Heart left ventricle (tissue), 16 donors: ENCODE data around the gene HOXB7. TPM values are rescaled to one million over a fixed set of nuclear protein-coding genes. Genes with fewer than 3 reads are reported as not detected.

ENCODE experiments used
- ATAC-seq, 4 donors: fragments of 200-7000 bp; cut with Tn5 transposase; one replicate each; pipeline ENCODE4 v1.9.1; 2020 to 2022; ENCODE audit warnings: moderate library complexity in 4 of 4, mild to moderate bottlenecking in 3 of 4, moderate number of reproducible peaks in 1 of 4
- DNase-seq, 5 donors: peaks; one replicate each; pipeline ENCODE4 v3.0.0-alpha.2; 2020
- H3K27ac ChIP-seq, 12 donors: fragments of 200-600 bp; sonication (generic) in 4 of 12; one replicate each; pipeline versions ENCODE4 v1.5.0 to v1.8.0; 2016 to 2022; ENCODE audit warnings: mild to moderate bottlenecking in 2 of 12
- H3K27me3 ChIP-seq, 9 donors: fragments of 200-600 bp; sonication (generic) in 2 of 9; one replicate each; pipeline versions ENCODE4 v1.5.1 to v1.8.0; 2016 to 2022; ENCODE audit warnings: mild to moderate bottlenecking in 3 of 9
- H3K36me3 ChIP-seq, 9 donors: fragments of 200-600 bp; sonication (generic) in 2 of 9; one replicate each; pipeline versions ENCODE4 v1.5.0 to v1.8.0; 2018 to 2022; ENCODE audit warnings: mild to moderate bottlenecking in 2 of 9
- H3K4me1 ChIP-seq, 12 donors: fragments of 200-600 bp; sonication (generic) in 4 of 12; one replicate each; pipeline versions ENCODE4 v1.5.0 to v1.8.0; 2016 to 2022; ENCODE audit warnings: mild to moderate bottlenecking in 3 of 12
- H3K4me3 ChIP-seq, 12 donors: fragments of 200-600 bp; sonication (generic) in 4 of 12; one replicate each; pipeline versions ENCODE4 v1.5.0 to v1.8.0; 2017 to 2022; ENCODE audit warnings: mild to moderate bottlenecking in 9 of 12, moderate library complexity in 4 of 12
- H3K9me3 ChIP-seq, 12 donors: fragments of 200-600 bp; sonication (generic) in 4 of 12; one replicate each; pipeline versions ENCODE4 v1.5.0 to v1.8.0; 2016 to 2022; ENCODE audit warnings: mild to moderate bottlenecking in 1 of 12
- POLR2A ChIP-seq, 2 donors: fragments of 450-650 bp; IDR thresholded peaks; one replicate each; pipeline ENCODE4 v1.6.1; 2017; ENCODE audit warnings: antibody characterized with exemption in 2 of 2, mild to moderate bottlenecking in 2 of 2, moderate library complexity in 2 of 2
- WGBS, 4 donors: extraction: QIAGEN DNeasy Blood & Tissue Kit in 2 of 4; methylation state at CpG; one replicate each; pipeline versions ENCODE4 v1.1.5 to v1.1.7; 2013 to 2018; 5-methylcytosine and 5-hydroxymethylcytosine counted together
- intact Hi-C, 10 donors: fragments of 100-400 bp; cut with DNase I; formaldehyde crosslinking; loops; one replicate each; pipeline versions ENCODE4 v1.11.1 to v1.14.2; 2022
- polyA plus RNA-seq, 2 donors: library from polyadenylated mRNA; stranded (reverse); fragments of 200-250 nt; gene quantifications; one replicate each; pipeline ENCODE4 v1.2.3, GENCODE V29; 2013
- total RNA-seq, 9 donors: library from RNA; depleted of rRNA in 2 of 9; stranded (reverse); fragments of >200 nt in 2 of 9; fragmentation: NEBNext Ultra II Directional in 3 of 9; extraction: Animal tissue kit (Norgen Biotek cat#: 25700) in 3 of 9; gene quantifications; one replicate each; pipeline versions ENCODE4 v1.1.0 to v1.2.4, GENCODE V29; 2016 to 2023
- TF ChIP-seq, protein P1 (sequence below), 12 donors: fragments of 200-600 bp; sonication (generic) in 4 of 12; IDR thresholded peaks; one replicate each; pipeline versions ENCODE4 v1.5.0 to v1.8.0; 2018 to 2022; ENCODE audit warnings: antibody characterized with exemption in 12 of 12, mild to moderate bottlenecking in 5 of 12
- donor health status: ischemic (EF 13 %, LVEDD 7.1; RV severe dilation, severe dysfunction).
- donor health status: healthy with polysubstance abuse.
- donor health status: DM: no; HTN: yes; CAD: no.
- donor health status: DM: no; HTN: no; CAD: no.
- donor health status: ischemic (EF 25% LVEDD 6.9; RV normal size, moderate dysfunction).
- donor health status: ischemic (EF 25% LVEDD 5.7; RV mildly dilated, moderate dysfunction).
- donor health status: healthy.
- donor health status: DM: yes; HTN: yes; CAD: no.
- donor health status: ischemic (EF 35%, LVEDD 5.7; RV mildly dilated, moderate dysfunction).
- donor health status: nonischemic (EF 11% LVEDD 7.7; RV severe dilation, severe dysfunction).
- donor health status: DM: yes; HTN: yes; CAD: no.
- donor health status: PGD.
- donor health status: ischemic (EF 29% LVEDD 5.4; RV normal size, mild dysfunction).
- donor health status: nonischemic (EF 23%, LVEDD 6.1; RV moderate dilation, normal function).

Gene HOXB7
- total and polyA plus RNA-seq, 11 donors = 0.12 to 0.88 (median 0.40) TPM; not detected in 5

DNA sequence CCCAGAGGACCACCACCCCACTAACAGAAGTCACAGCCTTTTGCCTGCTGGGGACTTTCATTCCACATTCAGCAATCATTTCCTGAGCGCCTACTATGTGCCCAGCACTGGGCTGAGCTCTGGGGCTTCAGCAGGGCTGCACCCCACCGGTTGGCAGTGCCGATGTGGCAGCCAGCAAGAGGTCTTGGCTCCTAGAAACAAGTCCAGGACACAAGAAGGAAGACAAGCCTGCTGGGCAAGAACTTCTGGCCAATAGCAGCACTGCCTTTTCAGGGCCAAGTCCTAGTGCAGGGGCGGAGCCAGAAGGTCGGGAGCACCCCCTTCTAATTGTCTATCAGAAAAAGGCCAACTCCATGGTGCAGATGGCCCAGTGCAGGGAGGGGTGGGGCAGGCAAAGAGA lies 28.3 kb upstream of the HOXB7 start:
- no peak overlapping the region for H3K4me3 ChIP-seq
- intact Hi-C loops = no loop called here
- ATAC-seq (no peak), DNase-seq (no peak)
- no peak for TF ChIP-seq POLR2A (IDR thresholded peaks at IDR 0.05)
- TF ChIP-seq, protein P1, sequence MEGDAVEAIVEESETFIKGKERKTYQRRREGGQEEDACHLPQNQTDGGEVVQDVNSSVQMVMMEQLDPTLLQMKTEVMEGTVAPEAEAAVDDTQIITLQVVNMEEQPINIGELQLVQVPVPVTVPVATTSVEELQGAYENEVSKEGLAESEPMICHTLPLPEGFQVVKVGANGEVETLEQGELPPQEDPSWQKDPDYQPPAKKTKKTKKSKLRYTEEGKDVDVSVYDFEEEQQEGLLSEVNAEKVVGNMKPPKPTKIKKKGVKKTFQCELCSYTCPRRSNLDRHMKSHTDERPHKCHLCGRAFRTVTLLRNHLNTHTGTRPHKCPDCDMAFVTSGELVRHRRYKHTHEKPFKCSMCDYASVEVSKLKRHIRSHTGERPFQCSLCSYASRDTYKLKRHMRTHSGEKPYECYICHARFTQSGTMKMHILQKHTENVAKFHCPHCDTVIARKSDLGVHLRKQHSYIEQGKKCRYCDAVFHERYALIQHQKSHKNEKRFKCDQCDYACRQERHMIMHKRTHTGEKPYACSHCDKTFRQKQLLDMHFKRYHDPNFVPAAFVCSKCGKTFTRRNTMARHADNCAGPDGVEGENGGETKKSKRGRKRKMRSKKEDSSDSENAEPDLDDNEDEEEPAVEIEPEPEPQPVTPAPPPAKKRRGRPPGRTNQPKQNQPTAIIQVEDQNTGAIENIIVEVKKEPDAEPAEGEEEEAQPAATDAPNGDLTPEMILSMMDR (IDR thresholded peaks at IDR 0.05) = no peak
- WGBS, 4 donors = 9 to 18% (median 17%) methylated on average over 5 of the region's 5 CpGs
- H3K9me3 ChIP-seq = no peaks in the 10 kb centered on the region
- H3K27ac ChIP-seq = no peak overlapping the region
- H3K4me1 ChIP-seq = peaks cover 0 to 8% (median 2%) of the 10 kb centered on the region in 12 donors
- peaks cover 82 to 100% (median 97%) of the 10 kb centered on the region in 9 donors for H3K27me3 ChIP-seq
- no peaks in the 10 kb centered on the region for H3K36me3 ChIP-seq

DNA sequence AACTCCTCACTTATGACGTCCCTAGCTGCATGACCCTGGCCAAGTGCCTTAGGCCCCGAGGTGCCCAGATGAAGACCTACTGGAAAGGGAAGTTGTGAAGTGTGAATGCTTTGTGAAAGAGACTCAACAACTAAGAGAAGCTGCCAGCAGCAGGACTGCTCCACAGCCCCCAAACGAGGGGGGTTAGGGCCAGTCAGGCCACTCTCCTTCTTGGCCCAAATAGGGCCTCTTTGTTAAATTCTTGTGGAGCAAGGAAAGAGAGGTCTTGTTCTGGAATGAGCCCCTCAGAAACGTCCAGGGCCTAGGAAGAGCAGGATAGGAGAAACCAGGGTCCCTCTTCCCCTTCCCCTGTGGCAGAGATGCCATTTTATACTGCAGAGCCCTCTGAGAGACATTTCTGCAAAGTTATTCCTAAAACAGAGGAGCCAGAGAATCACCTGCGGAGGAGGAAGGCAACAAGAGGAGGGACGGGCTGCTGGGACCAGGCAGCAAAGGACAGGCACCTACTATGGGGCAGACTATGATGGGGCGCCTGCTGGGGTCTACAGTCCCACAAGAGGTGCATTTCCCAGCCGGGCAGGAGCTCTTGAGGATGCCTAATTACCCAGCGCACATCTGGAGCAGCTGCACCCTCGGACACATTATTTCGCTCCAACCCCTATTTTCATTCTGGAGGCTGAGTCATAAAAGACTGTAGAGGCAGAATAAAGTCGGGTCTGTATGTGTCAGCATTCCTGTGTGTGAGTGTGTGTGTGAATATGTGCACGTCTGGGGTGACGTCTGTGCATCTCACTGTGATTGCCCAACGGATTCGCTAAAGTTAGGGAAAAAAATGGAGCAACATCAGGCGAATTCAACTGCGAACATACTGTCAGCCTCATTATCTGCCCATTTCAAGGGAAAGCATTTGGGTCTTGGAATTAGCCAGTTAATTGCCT lies 26.8 kb upstream of the HOXB7 start:
- Histone ChIP-seq H3K4me3 (no peak overlapping the region), H3K36me3 (no peaks in the 10 kb centered on the region), H3K27ac (no peak overlapping the region), H3K27me3 (peaks cover 83 to 100% (median 97%) of the 10 kb centered on the region in 9 donors), H3K4me1 (peaks cover 0 to 14% (median 2%) of the 10 kb centered on the region in 12 donors), H3K9me3 (no peaks in the 10 kb centered on the region)
- TF ChIP-seq, protein P1 (IDR thresholded peaks at IDR 0.05) = no peak
- no peak for TF ChIP-seq POLR2A (IDR thresholded peaks at IDR 0.05)
- ATAC-seq (no peak), DNase-seq (no peak)
- WGBS, 4 donors = 20 to 31% (median 27%) methylated on average over 18 of the region's 18 CpGs
- intact Hi-C loops = no loop called here

DNA sequence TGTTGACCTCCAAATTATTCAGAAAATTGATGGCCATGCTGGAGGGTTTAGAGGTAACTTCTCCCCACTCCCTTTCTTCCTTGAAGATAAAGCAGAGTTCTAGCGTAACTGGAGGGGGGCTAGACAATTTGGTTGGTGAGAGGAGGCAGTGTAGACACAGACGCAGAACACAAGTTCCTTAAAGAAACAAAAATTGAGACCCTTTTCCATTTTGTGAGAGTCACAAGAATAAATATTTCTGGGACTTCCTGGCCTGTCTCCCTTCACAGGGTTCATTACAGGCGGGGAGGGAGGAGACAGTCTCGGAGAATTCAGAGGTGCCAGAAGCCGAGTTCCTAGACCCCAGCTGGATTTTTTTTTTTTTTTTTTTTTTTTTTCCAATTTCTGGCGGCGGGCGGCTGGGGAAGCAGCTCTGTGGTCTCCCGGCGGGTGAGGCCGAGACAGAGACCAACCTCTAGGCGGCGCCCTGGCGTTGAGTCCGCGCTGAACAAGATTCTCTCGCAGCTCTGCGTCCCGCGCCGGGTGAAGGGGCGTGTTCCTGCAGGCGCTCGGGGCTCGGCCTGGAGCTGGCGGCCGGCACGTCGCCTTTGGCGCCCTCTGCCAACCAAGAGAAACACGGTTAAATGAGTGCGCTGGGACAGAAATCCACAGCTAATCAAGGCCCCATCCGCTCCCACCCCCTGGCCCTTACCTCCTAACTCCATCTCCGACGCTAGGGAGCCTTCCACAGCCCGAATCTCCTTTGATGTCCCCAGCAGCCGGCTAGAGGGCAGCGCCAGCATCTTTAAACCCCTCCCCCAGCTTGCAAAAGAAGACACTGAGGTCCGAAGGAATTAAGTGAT lies 25.6 kb upstream of the HOXB7 start:
- peak in 4 of 5 donors; percentile 33 to 58 (median 54) for DNase-seq

More for the DNA sequence above, 25.6 kb upstream of the HOXB7 start:
- Histone ChIP-seq H3K27me3 (peaks cover 78 to 100% (median 97%) of the 10 kb centered on the region in 9 donors), H3K4me3 (no peak overlapping the region), H3K36me3 (no peaks in the 10 kb centered on the region), H3K27ac (no peak overlapping the region), H3K4me1 (peaks cover 0 to 14% (median 2%) of the 10 kb centered on the region in 12 donors), H3K9me3 (no peaks in the 10 kb centered on the region)
- 3 to 4% (median 4%) methylated on average over 25 to 39 of the region's 39 CpGs for WGBS, 4 donors
- ATAC-seq = peak in 2 of 4 donors; percentile 59 to 60
- TF ChIP-seq POLR2A (IDR thresholded peaks at IDR 0.05) = no peak
- TF ChIP-seq, protein P1 (IDR thresholded peaks at IDR 0.05) = peak; percentile 15 to 55 (median 32)
- intact Hi-C loops = no loop called here
